Muscle layer of colon (tissue), 2 donors: Measurements from ENCODE around the gene LNP1.

Experiments
- H3K27ac ChIP-seq: one replicate; pipeline ENCODE4 v1.7.0; 2013; ENCODE audit warnings: low read depth, mild to moderate bottlenecking, low read length, moderate library complexity
- H3K27me3 ChIP-seq, 2 donors: one replicate each; pipeline ENCODE4 v1.7.0; 2013; ENCODE audit warnings: low read length in 2 of 2, mild to moderate bottlenecking in 2 of 2; ENCODE audit not compliant: insufficient read depth in 2 of 2, control insufficient read depth in 1 of 2
- H3K36me3 ChIP-seq: one replicate; pipeline ENCODE4 v1.7.0; 2013; ENCODE audit warnings: mild to moderate bottlenecking, low read length; ENCODE audit not compliant: insufficient read depth
- H3K4me1 ChIP-seq: one replicate; pipeline ENCODE4 v1.7.0; 2013; ENCODE audit warnings: mild to moderate bottlenecking, low read length; ENCODE audit not compliant: insufficient read depth
- H3K4me3 ChIP-seq, 2 donors: one replicate each; pipeline ENCODE4 v1.7.0; 2013; ENCODE audit warnings: low read length in 2 of 2, low read depth in 1 of 2, mild to moderate bottlenecking in 1 of 2, moderate library complexity in 1 of 2
- H3K9ac ChIP-seq: one replicate; pipeline ENCODE4 v1.7.0; 2013; ENCODE audit warnings: low read length
- H3K9me3 ChIP-seq: one replicate; pipeline ENCODE4 v1.7.0; 2013; ENCODE audit warnings: mild to moderate bottlenecking, low read length
- donor health status: abdominal sarcoma.
- donor health status: Adenocarcinoma of cecum.

The LNP1 gene

DNA sequence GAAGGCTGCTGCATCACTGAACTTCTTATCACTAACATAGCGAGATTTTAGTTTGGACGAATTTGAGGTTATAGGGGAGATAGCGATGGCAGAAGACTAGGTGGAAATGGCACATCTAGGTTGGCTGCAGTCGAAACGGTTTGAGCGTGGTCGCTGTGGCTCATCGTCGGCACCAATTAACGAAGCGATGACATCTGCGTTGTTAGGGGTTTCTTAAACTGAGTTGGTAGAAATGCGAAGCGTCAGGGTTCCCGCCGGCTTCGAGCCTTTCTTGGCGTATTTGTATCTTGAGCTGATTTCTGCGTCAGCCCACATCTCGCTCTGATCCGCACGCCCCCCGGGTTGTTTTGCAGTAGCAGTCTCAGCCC, 319 bp downstream of the LNP1 start:
- H3K36me3 ChIP-seq = no peaks in the 10 kb centered on the region
- peaks cover 33% of the 10 kb centered on the region for H3K4me1 ChIP-seq
- H3K4me3 ChIP-seq = peak overlapping the region; percentile 90 to 99
- no peaks in the 10 kb centered on the region for H3K27me3 ChIP-seq
- H3K9ac ChIP-seq = peak overlapping the region; percentile 97
- no peaks in the 10 kb centered on the region for H3K9me3 ChIP-seq
- H3K27ac ChIP-seq = peak overlapping the region; percentile 80

DNA sequence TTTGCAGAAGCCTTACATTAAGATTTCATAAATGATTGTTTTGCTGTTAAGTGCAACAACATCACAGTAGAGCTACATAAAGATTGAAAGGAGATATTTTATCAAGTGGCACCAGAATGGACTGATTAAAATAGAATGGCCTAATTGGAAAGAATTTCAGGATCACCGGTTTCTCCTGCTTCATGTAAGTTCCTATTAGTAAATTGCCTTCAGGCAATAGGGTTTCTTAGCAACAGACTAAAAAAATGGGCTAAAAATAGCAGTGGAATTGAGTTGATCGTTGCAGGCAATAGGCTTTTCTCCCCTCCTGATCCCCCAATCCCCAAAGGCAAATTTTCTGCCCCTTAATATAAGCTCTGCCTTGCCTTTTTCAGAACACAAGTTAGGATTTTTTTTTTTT, 917 bp downstream of the LNP1 start:
- Histone ChIP-seq H3K27ac (peak overlapping the region; percentile 80), H3K9ac (peak overlapping the region; percentile 97), H3K4me3 (peak overlapping the region; percentile 90 to 99), H3K36me3 (no peaks in the 10 kb centered on the region), H3K4me1 (peaks cover 33% of the 10 kb centered on the region), H3K9me3 (no peaks in the 10 kb centered on the region), H3K27me3 (no peaks in the 10 kb centered on the region)

DNA sequence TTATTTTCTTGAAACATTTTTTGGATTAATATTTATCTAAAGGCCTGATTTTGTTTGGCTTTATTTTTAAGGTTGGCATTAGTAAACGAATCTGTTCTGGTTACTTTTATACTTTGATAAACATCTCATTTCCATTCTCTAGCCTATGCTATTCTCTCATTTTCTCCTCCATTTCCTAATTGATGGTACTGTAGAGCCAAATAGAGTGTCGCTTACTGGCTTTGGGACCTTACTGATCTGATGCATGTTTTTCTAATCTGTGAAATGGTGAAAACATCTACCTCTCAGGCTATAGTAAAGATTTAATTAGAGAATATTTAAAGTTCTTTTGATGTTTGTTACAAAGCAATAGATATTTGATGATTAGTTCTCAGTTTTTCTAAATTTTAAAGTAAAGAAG, 1.6 kb downstream of the LNP1 start:
- peaks cover 33% of the 10 kb centered on the region for H3K4me1 ChIP-seq
- H3K27ac ChIP-seq = no peak overlapping the region
- no peaks in the 10 kb centered on the region for H3K27me3 ChIP-seq
- H3K9me3 ChIP-seq = no peaks in the 10 kb centered on the region
- peak overlapping the region in 1 of 2 donors; percentile 99 for H3K4me3 ChIP-seq
- H3K36me3 ChIP-seq = no peaks in the 10 kb centered on the region
- H3K9ac ChIP-seq = no peak overlapping the region

DNA sequence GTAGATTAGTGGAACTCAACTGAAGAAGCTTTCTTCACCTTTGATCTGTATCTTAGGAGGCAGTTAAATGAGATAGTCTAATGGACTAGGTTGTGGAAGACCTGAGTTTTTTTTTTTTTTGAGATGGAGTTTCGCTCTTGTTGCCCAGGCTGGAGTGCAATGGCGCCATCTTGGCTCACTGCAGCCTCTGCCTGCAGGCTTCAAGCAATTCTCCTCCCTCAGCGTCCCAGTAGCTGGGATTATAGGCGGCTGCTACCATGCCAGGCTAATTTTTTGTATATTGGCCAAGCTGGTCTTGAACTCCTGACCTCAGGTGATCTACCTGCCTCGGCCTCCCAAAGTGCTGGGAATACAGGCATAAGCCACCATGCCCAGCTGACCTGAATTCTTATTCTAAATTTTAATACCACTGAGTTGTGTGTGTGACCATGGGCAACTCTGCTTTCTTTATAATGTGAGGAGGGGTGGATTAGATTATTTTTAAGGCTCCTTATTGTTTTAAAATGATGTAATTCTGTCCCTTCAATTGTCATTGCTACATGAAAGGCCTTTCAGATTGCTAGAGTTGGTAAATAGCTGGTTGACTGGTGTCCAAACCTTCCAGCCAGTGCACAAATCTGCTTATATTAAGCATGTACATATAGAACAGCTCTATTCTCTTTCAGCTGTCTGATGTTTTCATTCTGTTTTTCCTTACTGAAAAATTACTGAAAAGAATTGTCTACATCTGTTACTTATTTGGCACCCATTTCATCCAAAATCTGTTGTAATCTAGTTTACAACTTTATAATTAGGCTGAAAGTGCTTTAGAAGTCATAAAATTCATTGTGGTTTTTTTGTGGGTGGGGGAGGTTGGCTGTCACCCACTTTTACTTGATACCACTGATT, 2.3 kb downstream of the LNP1 start:
- peaks cover 31% of the 10 kb centered on the region for H3K4me1 ChIP-seq
- H3K36me3 ChIP-seq = no peaks in the 10 kb centered on the region
- H3K4me3 ChIP-seq = peak overlapping the region in 1 of 2 donors; percentile 23
- H3K27ac ChIP-seq = no peak overlapping the region
- no peaks in the 10 kb centered on the region for H3K27me3 ChIP-seq
- H3K9ac ChIP-seq = no peak overlapping the region
- H3K9me3 ChIP-seq = no peaks in the 10 kb centered on the region

DNA sequence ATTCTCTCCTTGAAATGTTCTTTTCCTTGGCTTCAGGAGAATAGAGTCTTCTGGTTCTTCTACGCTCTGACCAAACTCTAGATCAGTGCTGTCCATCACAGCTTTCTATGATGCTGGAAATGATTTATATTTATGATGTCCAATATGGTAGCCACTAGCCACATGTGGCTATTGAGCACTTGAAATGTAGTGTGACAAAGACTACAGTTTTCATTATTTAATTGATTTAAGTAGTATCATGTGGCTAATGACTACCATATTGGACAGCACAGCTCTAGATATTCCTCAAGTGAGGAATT, 2.9 kb downstream of the LNP1 start:
- H3K27me3 ChIP-seq = no peaks in the 10 kb centered on the region
- no peak overlapping the region for H3K4me3 ChIP-seq
- H3K9me3 ChIP-seq = no peaks in the 10 kb centered on the region
- H3K36me3 ChIP-seq = no peaks in the 10 kb centered on the region
- H3K27ac ChIP-seq = no peak overlapping the region
- H3K4me1 ChIP-seq = peaks cover 25% of the 10 kb centered on the region
- H3K9ac ChIP-seq = no peak overlapping the region

DNA sequence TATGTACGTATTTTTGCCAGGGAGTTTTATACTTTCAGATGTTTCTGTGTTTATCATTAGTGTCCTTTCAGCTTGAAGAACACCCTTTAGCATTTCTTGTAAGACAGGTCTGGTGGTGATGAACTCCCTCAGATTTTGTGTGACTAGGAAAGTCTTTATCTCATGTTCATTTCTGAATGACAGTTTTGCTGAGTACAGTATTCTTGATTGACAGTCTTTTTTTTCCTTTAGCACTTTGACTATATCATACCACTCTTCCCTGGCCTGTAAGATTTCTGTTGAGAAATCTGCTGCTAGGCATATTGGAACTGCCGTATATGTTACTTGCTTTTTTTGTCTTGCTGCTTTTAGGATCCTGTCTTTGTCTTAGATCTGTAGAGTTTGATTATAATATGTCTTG, 5.8 kb downstream of the LNP1 start:
- Histone ChIP-seq H3K9ac (no peak overlapping the region), H3K9me3 (no peaks in the 10 kb centered on the region), H3K4me1 (peaks cover 13% of the 10 kb centered on the region), H3K27me3 (no peaks in the 10 kb centered on the region), H3K4me3 (no peak overlapping the region), H3K27ac (no peak overlapping the region), H3K36me3 (no peaks in the 10 kb centered on the region)

DNA sequence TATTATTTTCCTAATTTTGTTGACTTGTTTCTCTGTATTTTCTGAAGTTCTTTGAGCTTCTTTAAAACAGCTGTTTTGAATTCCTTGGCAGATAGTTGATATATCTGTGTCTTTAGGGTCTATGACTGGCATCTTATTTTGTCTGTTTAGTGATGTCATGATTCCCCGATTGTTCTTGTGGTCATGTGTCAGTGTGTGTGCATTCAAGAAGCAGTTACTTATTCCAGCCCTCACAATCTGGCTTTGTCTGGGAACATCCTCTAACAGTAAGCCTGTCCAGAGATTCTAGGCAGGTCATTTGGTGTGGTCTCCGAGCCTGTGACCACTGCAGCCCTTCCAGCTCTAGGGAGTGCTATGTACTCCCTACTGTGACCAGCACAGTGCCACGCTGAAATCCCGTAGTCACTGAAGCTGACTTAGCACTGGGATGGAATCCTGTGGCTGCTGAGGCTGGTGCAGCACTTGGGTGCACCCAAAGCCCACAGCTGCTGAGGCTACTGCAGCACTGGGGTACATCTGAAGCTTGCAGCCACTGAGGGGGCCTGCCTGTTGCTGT, 6.7 kb downstream of the LNP1 start:
- peaks cover 4% of the 10 kb centered on the region for H3K4me1 ChIP-seq
- no peak overlapping the region for H3K27ac ChIP-seq
- no peaks in the 10 kb centered on the region for H3K9me3 ChIP-seq
- H3K27me3 ChIP-seq = no peaks in the 10 kb centered on the region
- no peaks in the 10 kb centered on the region for H3K36me3 ChIP-seq
- no peak overlapping the region for H3K9ac ChIP-seq
- no peak overlapping the region for H3K4me3 ChIP-seq

DNA sequence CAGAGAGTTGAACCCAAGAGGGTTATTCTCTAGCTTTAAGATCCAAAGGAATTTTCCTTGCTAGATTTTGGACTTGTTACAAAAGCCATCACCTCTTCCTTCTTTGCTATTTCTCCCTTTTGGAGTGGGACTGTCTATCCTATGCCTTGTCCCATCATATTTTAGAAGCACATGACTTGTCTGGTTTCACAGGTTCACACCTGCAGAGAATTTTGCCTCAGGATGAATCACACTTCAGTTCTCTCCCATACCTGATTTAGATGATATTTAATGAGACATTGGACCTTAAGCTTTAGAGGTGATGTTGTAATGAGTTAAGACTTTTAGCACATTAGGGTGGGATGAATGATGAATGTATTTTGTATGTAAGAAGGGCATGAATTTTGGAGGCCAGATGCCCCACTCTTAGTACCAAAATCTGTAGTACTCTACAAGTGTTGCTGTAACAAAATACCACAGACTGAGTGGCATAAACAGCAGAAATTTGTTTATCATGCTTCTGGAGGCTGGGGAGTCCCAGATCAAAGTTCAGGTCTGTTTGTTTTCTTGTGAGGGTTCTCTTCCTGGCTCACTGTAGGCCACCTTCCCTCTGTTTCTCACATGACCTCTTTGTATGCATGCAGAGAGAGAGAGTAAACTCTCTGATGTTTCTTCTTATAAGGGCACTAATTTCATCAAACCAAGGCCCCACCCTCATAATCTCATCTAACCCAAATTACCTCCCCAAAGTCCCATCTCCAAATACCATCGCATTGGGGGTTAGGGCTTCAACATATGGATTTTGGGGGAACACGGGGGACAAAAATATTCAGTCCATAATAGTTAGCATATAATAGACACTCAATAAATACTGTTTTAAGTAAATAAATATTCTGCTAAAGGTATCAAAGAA, 10.0 kb downstream of the LNP1 start:
- Histone ChIP-seq H3K27ac (no peak overlapping the region), H3K9ac (no peak overlapping the region), H3K27me3 (no peaks in the 10 kb centered on the region), H3K36me3 (no peaks in the 10 kb centered on the region), H3K4me1 (no peaks in the 10 kb centered on the region), H3K9me3 (no peaks in the 10 kb centered on the region), H3K4me3 (no peak overlapping the region)

DNA sequence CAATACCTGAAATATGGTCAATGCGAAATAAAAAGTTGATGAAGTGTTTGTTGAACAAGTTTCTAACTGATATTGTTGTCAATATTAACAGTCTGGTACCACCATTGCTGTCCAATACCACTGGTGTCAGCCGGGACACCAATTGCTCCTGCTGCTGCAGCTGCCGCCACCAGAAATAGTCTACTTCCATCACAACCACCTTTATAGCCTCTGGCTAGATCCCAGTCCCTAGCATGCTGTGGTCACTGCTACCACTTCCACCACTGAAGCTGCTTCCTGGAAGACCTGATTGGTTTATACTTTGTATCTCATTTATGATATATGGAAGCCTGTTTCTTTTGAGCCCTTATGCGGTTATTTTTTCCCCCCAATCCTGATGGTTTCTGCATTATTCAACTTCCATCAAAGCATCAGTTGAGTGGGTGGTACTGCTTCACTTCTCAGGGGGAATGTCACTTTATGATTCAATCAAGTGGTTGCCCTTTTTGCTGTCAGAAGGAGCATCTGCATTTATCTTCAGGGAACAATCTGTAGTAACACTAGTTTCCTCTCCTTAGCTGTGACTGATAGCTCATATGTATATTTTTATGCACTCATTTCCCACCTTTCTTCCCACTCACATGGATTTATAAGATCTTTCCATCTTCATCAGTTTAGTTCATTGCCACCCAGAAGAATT, 11.7 kb downstream of the LNP1 start:
- no peaks in the 10 kb centered on the region for H3K36me3 ChIP-seq
- H3K4me3 ChIP-seq = no peak overlapping the region
- no peaks in the 10 kb centered on the region for H3K9me3 ChIP-seq
- H3K27ac ChIP-seq = no peak overlapping the region
- H3K4me1 ChIP-seq = no peaks in the 10 kb centered on the region
- H3K27me3 ChIP-seq = no peaks in the 10 kb centered on the region
- H3K9ac ChIP-seq = no peak overlapping the region

DNA sequence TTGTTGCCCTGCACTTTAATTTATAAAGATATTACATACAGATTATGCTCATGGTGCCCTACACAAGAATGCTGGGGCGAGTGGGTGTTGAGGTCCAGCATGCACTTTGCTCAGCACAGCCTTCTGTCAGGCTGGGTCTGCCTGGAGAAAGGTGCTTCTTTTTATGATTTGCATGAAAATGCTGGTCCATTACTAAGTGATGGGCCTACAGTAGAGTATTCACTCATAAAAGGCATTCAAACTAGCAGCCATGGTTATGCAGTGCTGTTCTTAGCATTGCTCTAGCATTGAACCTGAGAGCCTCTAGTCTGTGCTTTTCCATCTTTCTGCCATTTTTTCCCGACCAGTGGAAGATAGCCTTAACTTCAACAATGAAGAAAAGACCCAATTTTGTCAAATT, 12.3 kb downstream of the LNP1 start:
- no peak overlapping the region for H3K9ac ChIP-seq
- no peaks in the 10 kb centered on the region for H3K36me3 ChIP-seq
- H3K4me1 ChIP-seq = no peaks in the 10 kb centered on the region
- no peaks in the 10 kb centered on the region for H3K9me3 ChIP-seq
- H3K4me3 ChIP-seq = no peak overlapping the region
- H3K27me3 ChIP-seq = no peaks in the 10 kb centered on the region
- H3K27ac ChIP-seq = no peak overlapping the region

DNA sequence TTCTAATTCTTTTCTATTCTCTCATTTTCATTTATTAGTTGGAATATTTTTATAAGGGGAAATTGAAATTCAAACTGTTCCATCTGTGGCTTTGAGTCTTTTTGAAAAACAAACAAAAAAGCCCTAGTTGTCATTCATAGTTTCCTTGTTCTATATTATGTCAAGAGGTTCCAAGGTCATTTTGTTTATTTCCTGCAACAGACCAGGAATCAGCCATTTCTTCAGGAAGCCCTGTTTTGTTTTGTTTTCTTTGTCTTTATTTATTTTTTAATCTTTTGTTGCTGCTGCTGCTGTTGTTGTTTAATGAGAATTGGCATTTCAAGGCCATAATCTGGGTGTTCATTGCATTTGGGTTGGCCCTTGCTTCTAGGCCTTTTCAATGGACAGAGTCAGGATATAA, 14.8 kb downstream of the LNP1 start:
- Histone ChIP-seq H3K4me1 (no peaks in the 10 kb centered on the region), H3K4me3 (no peak overlapping the region), H3K36me3 (no peaks in the 10 kb centered on the region), H3K9ac (no peak overlapping the region), H3K9me3 (no peaks in the 10 kb centered on the region), H3K27ac (no peak overlapping the region), H3K27me3 (no peaks in the 10 kb centered on the region)
